HG03175 (cell line): ENCODE measurements around the gene BHLHE41.

Experiments
- ATAC-seq: cut with Tn5 transposase; IDR thresholded peaks from one replicate; pipeline ENCODE4 v1.9.1; 2021; ENCODE audit warnings: mild to moderate bottlenecking, moderate library complexity; ENCODE audit not compliant: unreplicated experiment

BHLHE41 gene

DNA sequence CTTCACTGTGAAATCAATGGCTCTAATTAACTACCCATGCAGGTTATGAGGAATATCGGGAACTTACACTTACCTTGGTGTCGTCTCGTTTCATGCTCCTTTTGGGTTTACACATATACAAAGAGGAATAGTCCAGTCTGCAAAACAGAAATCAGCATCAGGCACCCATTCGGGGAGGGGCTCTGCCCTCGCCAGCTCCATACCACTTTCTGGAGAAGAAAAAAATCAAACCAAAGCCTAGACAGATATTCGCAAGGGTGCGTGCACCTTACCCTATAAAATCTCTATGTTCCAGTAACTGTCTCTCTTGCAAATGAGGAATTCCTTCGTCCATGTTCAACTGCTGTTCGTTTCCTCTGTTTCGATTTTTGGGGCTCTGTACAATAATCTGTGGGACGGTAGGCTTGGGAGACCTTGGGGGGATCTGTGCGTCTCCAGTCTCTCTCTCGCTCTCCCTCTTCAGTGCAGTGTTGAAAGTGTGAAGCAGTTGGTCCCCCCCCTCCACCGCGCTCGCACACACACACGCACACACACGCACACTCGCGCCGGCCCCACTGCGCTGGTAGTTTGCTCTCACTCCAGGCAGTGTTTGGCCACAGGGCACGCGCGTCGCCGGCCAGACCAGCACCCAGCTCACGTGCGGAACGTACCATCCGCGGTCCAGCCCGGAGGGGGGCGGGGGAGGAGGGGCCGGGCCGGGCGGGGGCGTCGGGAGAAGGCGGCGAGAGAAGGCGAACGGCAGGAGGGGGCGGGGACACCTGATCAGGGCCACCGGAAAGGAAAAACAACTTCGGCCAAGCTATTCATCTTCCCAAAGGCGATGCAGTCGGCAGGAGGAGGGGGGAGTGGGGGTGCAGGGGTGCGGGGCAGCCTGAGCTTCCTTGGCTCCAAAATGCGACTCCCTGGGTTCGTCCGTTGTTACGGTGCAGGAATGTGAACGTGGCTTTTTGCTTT is at the start of gene BHLHE41:
Gene BHLHE41 (minus strand): TSS at position 592 of the 954 bp plus-strand sequence. CDS start 258 bp downstream, at position 334.
- no peak for ATAC-seq

DNA sequence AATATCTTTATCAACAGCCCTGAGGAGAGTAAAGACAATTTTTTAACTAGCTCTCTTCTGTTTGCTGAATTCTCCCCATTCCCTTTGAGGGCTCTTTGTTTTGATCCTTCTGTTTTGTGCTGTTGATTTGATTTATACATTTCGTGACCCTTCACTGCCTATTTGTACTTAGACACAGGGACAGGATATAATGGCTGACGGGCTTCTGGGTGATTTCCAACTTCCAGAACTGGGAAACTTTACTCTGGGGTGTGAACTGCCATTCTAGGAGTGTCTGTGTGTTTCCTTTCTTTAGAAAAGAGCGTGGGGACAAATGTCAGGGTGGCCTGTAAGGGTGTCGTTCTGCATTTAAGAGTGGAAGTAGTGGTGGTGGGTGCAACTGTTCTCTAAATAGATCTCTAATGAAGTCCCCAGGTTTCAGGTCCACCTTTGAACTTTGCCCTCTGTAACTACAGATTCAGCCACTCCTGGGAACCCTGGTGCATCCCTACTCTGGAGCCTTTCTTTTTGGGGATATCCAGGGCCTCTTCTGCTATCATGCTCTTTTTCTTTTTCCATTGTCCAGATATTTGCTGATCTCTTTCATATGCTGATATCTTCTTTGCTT is 48.2 kb upstream of the BHLHE41 start:
- ATAC-seq: no peak

DNA sequence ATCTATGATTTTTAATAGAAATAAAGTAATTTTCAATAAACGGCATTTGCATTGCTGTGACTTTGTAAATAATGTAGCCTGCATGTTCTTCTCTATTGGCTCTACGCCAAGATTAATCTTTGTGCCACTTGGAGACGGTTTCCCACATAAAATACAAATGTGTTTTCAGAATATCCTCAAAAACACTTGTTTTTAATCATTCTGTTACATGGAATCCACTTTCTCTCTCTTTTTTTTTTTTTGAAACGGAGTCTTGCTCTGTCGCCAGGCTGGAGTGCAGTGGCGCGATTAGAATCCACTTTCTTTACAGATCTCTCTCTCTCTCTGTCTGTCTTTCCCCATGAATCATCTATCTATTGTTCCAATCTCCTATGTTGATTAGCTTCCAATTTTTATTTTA is 47.7 kb upstream of the BHLHE41 start:
- no peak for ATAC-seq

DNA sequence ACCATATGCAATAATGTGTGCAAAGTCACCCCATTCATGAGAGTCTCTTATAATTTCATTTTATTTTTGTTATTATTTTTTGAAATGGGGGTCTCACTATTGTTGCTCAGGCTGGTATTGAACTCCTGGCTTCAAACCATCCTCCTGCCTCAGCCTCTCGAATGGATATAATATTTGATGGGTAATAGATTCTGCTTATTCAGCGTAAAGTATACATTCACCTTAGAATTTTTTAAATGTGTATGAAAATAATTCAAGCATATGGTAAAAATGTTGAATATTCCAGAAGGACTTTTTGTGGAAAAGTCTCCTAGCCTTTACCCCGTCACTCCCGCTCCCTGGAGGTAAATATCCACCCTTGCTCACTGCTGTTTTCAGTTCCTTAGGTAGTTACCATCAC is 47.2 kb upstream of the BHLHE41 start:
- ATAC-seq: no peak

DNA sequence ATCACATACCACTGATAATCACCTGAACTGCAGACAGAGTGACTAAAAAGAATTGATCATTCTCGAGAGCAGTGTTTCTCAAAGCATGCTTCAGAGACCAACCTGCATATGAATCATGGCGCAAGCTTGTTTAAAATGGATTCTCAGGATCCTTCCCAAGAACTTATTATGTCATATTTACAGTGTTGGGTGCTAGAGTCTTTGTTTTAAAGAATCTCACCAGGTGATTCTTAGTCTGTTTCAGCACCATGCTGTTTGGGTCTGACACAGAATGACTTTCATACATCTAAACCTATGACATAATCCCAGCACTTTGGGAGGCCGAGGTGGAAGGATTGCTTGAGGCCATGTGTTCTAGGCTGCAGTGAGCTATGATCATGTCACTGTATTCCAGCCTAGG is 39.3 kb upstream of the BHLHE41 start:
- ATAC-seq: no peak

DNA sequence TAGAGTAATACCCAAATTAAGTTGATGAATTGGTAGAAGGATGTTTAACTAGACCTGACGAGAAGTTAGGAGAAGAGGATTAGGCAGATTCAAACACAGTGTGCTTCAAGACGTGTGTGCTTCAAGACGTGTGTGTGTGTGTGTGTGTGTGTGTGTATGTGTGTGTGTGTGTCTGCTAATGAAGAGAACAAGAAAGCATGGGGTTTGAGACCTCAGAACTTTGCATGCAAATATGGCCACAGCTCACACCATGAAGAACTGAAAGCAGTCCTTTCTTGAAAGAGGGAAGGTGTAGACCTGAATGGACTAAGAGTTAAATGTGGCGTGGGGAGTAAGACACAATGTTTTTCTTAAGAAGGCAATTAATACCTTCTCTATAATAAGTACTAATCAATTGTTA is 38.1 kb upstream of the BHLHE41 start:
- ATAC-seq: no peak

DNA sequence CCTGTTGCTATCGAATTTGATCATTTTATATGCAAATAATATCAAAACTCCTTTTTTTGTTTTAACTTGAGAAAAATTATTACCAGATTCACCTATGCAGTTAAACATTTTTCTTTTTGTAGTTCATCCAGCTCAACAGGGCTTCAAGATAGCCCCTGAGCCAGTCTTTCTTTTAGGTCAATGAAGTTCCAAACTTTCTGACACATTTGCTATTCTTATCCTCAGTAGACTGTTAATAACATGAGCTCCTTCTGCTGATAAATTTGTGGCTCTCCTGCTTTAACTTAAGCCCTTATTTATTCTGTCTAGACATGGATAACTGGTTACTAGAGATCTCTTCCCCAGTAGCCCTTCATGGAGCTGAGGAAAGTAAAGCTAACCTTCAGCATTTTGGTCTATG is 37.3 kb upstream of the BHLHE41 start:
- ATAC-seq: no peak

DNA sequence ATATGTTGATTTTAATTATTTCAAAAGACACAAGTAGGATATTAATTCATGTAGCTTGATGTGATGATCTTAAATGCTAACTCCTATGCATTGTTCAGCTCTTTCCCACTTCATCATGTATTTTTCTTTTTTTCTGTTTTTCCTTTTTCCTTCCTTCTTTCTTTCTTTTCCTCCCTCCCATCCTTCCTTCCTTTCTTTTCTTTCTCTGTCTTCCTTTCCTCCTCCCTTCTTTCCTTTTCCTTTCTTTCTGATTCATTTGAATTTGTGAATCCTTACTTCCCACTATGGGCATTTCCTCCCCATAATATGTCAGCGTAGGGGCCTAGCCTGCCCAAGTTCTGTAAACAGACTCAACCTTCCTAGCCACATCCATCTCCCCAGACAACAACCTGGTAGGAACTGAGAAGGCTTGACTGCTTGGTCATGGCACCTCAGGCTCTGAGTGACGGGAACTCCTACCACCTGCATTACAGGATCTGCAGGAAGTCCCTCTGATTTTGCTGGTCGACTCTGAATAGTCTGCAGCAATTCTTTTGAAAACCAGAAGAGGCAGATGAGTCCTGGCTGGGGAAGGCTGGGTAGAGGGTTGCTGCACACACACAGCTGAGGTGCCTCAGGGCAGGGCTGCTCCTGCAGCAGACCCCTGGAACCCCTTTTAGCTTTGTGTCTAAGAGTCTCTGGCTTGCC is 33.4 kb upstream of the BHLHE41 start:
- no peak for ATAC-seq

DNA sequence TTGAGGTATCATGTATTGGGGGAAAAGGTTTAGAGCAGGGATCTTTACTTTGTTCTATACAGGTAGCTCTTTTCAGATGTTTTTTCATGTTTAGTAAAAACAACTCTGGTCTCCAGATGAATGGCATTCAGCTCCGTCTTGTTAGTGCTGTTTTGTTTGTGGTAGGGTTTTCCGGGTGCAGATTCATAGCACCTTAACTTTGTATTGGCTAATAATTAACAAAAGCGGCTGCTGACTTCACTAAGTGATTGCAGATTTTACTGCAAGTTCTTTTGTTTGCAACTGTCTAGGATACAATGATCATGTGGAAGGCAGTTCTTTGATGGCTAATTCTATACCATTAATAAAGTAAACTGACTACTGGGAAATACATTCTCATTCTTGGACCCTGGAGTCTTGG is 32.2 kb upstream of the BHLHE41 start:
- peak; percentile 23 for ATAC-seq

DNA sequence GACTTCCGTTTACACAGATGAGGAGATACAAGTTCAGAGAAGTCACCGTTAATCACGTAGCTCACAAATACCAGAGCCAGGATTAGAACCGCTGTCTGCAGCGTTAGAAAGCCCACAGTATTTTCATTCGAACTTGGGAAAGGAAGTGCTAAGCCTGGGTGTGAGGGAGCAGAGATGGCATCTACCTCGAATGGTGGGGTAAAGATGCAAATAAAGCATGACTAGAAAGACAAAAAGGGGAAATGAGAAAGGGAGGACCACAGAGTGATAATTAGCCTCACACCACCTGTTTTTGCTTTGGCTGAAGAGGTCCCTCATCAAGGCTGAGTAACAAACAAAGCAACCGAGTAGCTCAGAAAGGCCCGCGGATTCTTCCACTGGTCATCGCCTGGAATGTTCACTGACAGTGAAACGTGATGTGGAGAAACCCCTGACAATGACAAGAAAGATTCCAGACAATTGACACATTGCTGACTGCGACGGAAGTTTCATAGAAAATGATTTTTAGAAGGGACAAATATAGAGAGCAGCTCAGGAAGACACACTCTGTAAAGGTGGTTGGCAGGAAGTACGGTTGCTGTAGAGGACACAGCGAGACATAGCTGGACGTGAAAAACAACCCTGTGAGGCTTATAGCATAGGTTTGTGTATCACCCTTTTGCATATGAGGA is 31.5 kb upstream of the BHLHE41 start:
- peak; percentile 83 for ATAC-seq

DNA sequence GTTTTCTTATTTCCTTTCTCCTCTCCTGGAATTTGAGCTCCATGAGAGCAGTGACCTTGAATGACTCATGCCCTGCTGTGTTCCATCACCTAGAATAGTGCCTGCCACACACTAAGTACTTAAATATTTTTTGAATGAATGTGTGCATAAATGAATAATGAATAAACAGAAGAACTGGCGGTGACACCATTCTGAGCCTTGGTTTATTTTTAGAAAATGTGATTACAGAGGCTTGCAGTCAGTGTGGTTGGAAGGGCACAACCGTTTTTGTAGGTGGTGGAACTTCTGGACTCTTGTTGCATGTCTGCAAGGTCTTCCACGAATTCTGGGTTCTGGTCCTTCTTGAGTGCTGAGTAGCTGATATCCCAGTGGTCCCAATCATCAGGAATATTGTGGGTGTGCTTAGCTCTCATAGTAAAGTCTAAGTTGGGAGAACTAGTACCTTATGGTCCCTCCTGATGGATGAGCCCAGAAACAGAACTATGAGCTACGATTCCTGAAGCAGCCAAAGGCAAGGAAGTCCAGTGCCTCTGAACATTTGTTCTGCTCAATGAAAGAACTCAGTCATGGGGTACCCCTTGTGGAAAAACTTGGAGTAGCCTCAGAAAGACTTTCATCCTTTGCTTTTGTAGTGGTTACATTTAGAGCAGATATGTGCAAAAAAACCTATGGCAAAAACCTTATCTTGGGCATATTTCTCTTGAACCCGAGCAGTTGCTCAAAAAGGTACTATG is 28.8 kb upstream of the BHLHE41 start:
- no peak for ATAC-seq

DNA sequence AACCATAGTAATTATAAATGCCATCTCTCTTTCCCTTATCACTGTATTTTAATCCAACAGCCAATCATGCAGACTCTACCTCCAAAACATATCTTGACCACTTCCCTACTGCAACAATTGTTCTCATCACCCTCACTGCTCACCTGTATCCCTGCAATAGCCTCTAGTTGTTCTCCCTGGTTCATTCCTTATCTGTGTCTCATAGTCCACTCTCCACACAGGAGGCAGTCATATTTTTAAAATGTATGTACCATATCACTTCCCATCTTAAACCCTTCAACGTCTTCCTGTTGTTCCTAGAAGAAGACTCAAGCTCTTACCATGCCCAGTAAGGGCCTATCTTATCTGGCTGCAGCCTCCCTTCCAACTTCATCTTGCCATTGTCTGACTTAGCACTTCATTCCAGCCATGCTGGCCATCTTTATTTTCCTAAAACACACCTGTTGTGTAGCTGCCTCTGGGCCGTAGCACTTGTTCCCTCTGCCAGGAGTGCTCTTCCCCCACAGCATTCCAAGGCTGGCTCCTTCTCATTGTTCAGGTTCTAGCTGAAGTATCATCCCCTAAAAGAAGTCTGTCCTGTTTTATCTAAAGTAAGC is 27.8 kb upstream of the BHLHE41 start:
- ATAC-seq: no peak

DNA sequence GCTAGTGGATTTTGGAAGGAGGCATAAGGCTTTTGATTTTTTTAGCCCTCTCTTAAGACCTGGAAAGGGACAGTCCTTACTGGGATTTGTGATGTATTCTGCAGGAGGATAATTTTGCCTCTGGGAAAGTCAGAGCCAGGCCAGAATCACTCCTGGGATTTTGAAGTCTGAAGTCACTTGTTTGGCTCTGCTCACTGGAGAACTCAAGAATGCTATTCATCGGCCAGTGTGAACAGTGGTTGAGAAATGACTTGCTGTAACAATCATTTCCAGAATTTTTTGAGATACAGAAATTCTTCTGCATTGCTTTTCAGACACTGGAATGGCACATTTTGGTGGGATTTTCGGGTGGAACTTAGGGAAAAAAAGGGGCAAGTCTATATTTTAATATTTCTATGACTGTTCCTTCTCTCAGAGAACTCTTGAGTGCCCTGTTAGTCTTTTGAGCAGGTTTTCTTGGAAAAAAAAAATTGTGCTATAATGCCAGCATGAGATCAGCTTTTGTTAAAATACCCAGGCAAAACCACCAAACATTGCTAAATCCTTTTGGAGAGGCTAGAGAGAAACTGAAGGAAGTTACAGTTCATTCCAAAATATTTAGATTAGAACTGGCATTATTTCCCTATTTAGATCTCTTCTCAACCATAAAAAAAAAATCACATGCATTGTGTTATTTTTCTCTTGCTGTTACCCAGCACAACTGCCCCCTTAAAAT is 26.1 kb upstream of the BHLHE41 start:
- no peak for ATAC-seq

DNA sequence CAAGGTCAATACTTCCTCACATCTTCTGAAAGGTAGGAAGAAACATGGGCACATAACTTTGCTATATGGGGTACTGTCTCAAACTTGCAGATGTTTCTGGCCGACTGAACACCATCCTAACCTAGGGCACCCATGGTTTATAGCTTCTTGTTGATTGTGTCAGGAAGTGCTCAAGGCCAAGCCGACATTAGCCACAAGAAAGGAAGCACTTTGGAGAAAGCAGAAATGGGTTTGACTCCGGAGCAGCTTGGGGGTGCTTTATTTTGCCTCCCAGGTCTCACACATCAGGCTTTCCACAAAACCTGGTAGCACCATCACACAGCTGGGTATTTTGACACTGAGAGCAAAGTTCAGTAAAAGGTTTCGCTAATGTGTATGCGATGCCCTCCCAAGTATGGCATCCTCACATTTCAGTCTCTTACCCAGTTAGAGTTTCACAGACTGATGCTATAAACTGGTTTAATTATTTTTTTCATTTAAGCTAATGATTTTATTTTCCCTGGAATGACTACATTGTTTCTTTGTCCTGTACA is 25.2 kb upstream of the BHLHE41 start:
- ATAC-seq: no peak

DNA sequence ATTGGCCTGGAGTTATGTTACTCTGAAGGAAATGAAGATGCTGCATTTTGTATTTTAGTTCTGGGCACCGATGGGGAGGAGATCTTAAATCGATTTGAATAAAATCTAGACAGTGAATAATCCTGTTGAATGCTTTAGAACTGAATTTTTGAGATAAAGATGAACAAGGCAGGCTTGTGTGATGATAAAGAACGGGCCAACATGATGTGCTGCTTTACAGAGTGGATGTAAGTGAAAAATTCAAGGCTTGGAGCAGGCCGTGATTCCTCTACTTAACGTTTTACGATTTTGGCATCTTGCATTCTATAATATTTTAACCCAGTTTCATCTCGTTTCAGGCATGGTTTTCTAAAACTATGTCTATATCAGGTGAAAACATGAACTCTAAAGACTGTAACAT is 23.5 kb upstream of the BHLHE41 start:
- ATAC-seq: no peak

DNA sequence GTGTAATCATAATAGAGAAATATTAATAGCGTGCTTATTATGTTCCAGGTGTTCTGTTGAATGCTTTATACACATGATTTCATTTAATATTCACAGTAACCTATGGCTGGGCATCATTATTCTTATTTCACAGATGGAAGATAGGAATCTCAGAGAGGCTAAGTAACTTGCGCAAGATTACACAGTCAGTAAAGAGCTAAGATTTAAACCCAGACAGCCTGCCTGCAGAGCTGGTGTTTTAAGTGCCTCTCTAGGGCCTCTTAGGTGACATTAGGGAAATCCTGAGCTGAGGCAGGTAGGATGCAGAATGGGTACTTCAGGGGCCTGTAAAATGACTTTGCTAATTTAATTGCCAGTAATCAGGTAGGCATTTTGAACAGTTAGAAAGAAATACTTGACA is 18.5 kb upstream of the BHLHE41 start:
- no peak for ATAC-seq

DNA sequence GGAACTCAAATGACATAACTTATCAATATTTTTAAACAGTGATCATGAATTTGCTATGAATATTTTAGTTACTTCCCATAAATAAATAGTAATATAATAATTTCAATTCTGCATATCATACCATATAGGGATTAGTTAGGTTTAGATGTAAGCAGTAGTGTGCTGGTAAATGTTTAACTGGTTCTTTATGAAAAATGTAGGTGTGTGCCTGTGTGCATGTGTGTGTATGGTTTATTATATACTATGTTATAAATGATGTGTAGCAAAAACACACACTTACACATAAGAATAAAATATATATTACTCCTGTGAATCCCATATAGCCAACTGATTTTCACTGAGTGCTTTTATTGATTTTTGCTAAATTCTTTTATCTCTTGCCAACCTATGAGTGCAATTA is 14.0 kb upstream of the BHLHE41 start:
- no peak for ATAC-seq

DNA sequence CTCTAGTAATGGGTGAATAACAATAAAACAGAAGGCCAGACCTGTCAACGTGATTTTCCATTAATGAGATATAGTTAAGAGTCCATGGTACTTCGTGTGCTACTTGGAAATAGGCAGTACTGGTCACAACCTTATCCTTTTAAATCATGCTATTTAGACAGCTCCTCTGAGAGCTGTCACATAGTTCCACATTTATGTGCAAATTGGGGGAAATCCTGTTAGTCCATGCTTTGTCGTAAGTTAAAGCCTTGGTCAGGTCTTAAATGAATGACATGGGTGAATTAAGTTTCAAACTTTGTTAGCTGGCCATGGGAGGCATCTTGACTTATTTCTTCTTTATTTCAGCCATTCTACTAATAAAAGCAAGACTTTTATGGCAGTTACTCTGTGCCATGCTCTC is 11.9 kb upstream of the BHLHE41 start:
- no peak for ATAC-seq

DNA sequence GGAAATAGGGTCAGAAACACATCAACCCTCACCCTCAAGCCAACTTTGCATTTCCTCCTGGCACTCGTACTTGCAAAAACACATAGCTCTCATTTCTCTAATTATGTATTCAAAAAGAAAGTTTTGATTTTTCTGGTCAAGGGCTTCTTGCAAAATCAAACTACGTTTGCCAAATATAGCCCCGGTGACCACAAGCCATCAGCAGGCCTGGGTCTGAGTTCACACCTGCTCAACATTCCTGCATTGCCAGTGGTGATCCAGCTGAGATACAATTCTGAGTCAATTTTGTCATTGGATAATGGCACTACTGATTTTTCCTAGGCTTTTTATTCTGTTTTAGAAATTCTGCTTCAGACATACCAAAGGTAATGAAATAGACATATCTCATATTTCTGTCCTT is 10.7 kb upstream of the BHLHE41 start:
- ATAC-seq: no peak
